RWPE1 (cell line): ENCODE measurements around the gene HERPUD2.
"Not testable (repeated sequence)": the region's sequence is repeated elsewhere in the genome, so short reads cannot be mapped to it uniquely, and the experiment has no call there.

Experiments used
- CTCF ChIA-PET: fragments of 350-600 bp; sonication (Branson Sonifier 250); formaldehyde crosslinking; extraction: SDS; loops from one replicate; lab custom pipeline; 2021; lab: Yijun Ruan, JAX
- POLR2A ChIA-PET: fragments of 400-600 bp; formaldehyde crosslinking; extraction: SDS; loops from one replicate; lab custom pipeline; 2020; ENCODE audit warnings: antibody characterized with exemption; ENCODE audit not compliant: low non-redundant PET; lab: Yijun Ruan, JAX
- DNase-seq: peaks from one replicate; pipeline ENCODE4 v3.0.0; 2012; ENCODE audit warnings: low spot score
- H3K27ac ChIP-seq: fragments of 450-650 bp; 2 replicates; pipeline ENCODE4 v1.5.1; 2017
- TF ChIP-seq, protein P1 (sequence below): fragments of 450-650 bp; conservative IDR thresholded peaks from 2 replicates; pipeline ENCODE4 v1.5.1; 2017; ENCODE audit warnings: low read depth, mild to moderate bottlenecking

Gene HERPUD2

GRCh38 chr7:35691827-35692307, 3.1 kb downstream of the HERPUD2 start:
- H3K27ac ChIP-seq, result no peak overlapping the region
- TF ChIP-seq, protein P1, sequence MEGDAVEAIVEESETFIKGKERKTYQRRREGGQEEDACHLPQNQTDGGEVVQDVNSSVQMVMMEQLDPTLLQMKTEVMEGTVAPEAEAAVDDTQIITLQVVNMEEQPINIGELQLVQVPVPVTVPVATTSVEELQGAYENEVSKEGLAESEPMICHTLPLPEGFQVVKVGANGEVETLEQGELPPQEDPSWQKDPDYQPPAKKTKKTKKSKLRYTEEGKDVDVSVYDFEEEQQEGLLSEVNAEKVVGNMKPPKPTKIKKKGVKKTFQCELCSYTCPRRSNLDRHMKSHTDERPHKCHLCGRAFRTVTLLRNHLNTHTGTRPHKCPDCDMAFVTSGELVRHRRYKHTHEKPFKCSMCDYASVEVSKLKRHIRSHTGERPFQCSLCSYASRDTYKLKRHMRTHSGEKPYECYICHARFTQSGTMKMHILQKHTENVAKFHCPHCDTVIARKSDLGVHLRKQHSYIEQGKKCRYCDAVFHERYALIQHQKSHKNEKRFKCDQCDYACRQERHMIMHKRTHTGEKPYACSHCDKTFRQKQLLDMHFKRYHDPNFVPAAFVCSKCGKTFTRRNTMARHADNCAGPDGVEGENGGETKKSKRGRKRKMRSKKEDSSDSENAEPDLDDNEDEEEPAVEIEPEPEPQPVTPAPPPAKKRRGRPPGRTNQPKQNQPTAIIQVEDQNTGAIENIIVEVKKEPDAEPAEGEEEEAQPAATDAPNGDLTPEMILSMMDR, result no peak
- no peak for DNase-seq
- CTCF ChIA-PET, result interaction anchor here (0.6 kb wide), 1 partner anchor 68 kb away, joined by 5 read pairs; no protein-coding TSS in a partner anchor
- POLR2A ChIA-PET, result no interaction called here

DNA sequence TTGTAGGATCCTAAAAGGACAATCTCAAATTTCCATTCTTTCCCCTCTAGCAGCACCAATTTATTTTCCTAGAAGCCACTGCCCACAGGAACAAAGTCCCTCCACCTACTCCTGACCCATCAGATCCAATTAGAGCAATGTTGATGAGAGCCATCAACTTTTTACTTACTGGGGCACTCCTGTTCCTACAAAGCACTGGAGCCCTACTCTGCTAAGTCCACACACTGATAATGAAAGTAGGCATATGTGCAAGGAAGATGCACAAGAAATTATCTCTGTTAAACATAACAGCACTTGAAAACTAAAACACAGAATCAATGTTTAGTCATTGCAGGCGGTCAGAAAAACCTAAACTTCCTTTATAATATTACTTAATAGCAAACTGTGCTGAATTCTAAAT, 3.6 kb downstream of the HERPUD2 start:
- TF ChIP-seq, protein P1, result no peak
- DNase-seq, result no peak
- ChIA-PET POLR2A (no interaction called here), CTCF (no interaction called here)
- no peak overlapping the region for H3K27ac ChIP-seq

- CTCF ChIA-PET, result interaction anchor here (0.6 kb wide), 1 partner anchor 69 kb away, joined by 3 read pairs; no protein-coding TSS in a partner anchor
- DNase-seq, POLR2A ChIA-PET, H3K27ac ChIP-seq: not testable (repeated sequence)
These were observed 4.3 kb downstream of the HERPUD2 start for GRCh38 chr7:35690614-35691013.

DNA sequence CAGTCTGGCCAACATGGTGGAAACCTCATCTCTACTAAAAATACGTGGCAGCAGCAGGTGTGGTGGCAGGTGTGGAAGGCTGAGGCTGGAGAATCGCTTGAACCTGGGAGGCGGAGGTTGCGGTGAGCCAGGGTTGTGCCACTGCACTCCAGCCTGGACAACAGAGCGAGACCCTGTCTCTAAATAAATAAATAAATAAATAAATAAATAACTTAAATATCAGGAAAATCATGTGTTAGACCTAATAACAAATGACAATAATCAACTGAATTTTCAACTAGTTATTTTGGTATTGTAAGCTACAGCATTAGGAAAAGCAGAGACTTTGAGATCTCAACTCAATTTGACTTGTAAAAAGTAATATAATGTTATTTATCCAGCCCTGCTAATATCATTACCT, 9.2 kb downstream of the HERPUD2 start:
- TF ChIP-seq, protein P1, result no peak
- no peak for DNase-seq
- ChIA-PET CTCF (no interaction called here), POLR2A (interaction anchor here (0.8 kb wide), 1 partner anchor 8 kb away, joined by 3 read pairs; no protein-coding TSS in a partner anchor)
- H3K27ac ChIP-seq, result no peak overlapping the region

GRCh38 chr7:35681231-35682029, 13.5 kb downstream of the HERPUD2 start:
- TF ChIP-seq, protein P1, result no peak
- H3K27ac ChIP-seq, result no peak overlapping the region
- ChIA-PET POLR2A (no interaction called here), CTCF (no interaction called here)
- DNase-seq, result no peak

DNA sequence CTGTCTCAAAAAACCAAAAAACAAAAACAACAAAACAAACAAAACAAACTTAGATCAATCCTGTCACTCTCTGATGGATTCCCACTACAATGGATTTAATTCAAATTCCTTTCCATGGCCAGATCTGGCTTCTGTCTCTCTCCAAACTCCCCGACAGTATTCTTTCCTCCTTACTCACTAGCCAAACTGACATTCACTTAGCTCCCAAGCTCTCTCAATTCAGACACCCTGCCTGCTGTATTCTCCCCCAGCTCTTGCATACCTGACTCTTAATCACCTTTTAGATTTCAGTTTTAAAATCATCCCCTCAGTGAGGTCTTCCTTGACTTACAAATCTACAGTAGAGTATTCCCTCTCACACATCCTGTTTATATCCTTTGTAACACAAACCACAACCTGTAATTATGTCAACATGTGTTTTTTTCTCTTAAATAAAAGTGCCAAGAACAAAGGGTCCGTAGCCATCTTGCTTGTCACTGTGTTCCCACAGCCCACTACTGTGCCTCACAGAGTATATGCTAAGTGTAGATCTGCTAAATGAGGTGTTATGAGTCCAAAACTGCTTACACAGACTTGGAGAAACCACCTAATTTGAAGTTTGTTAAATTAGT, 14.4 kb downstream of the HERPUD2 start:
- H3K27ac ChIP-seq, result no peak overlapping the region
- no peak for DNase-seq
- CTCF ChIA-PET, result no interaction called here
- POLR2A ChIA-PET, result no interaction called here
- TF ChIP-seq, protein P1, result no peak
